ENCODE results near the gene TRIP11. TPM values are rescaled to one million over a fixed set of nuclear protein-coding genes. Genes with fewer than 3 reads are reported as not detected.
A peak's percentile ranks its signal among the peaks of the same experiment; 100 is the strongest.

The TRIP11 gene
- total and polyA plus RNA-seq, 2 of the 13 experiments (the other 11 are each of a cell fraction or from before 2014, with no cell fraction given) = 10.9 to 32.8 TPM

DNA sequence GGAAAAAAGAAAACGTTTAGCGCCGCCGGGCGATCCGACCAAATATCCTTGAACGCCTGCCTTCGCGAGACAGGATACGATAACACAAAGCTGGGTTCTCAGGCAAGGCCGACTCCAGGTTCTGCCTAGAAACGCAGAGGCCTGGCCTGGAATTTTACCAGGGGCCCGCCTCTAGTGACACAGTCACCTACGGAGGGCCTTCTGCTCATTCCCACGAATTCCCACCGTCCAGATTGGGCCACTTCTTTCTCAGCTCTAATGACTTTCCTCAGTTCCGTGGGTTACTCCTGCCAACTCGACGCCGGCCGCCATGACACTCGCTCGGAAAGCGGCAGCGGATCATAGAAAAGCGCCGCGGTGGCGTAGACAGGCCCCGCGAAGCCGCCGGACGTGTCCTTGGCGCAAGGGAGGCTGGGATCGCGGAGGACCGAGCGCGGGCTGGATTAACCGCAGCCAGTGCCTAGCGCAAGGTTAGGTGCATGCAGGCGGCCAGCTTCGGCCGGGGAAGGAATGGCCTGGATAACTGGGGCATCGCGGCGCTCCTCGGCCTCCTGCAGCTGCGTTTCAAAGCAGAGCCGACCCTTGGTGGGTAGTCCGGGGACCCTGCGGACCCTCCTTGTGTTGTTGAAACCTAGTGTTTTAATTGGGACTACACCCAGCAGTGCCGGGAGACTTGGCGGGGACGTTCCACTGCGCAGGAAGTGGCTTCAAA lies at the start of gene TRIP11 (continued):
- TF ChIP-seq, protein P1, sequence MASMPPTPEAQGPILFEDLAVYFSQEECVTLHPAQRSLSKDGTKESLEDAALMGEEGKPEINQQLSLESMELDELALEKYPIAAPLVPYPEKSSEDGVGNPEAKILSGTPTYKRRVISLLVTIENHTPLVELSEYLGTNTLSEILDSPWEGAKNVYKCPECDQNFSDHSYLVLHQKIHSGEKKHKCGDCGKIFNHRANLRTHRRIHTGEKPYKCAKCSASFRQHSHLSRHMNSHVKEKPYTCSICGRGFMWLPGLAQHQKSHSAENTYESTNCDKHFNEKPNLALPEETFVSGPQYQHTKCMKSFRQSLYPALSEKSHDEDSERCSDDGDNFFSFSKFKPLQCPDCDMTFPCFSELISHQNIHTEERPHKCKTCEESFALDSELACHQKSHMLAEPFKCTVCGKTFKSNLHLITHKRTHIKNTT (CRISPR knock-in tag; IDR thresholded peaks at IDR 0.05) = no peak
- TF ChIP-seq ZNF20 (CRISPR knock-in tag; IDR thresholded peaks at IDR 0.05) = no peak
- TF ChIP-seq ERF (CRISPR knock-in tag; IDR thresholded peaks at IDR 0.05) = peak; percentile 76
- TF ChIP-seq, protein P2, sequence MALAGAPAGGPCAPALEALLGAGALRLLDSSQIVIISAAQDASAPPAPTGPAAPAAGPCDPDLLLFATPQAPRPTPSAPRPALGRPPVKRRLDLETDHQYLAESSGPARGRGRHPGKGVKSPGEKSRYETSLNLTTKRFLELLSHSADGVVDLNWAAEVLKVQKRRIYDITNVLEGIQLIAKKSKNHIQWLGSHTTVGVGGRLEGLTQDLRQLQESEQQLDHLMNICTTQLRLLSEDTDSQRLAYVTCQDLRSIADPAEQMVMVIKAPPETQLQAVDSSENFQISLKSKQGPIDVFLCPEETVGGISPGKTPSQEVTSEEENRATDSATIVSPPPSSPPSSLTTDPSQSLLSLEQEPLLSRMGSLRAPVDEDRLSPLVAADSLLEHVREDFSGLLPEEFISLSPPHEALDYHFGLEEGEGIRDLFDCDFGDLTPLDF (CRISPR knock-in tag; IDR thresholded peaks at IDR 0.05) = peak; percentile 81
- TF ChIP-seq, protein P3, sequence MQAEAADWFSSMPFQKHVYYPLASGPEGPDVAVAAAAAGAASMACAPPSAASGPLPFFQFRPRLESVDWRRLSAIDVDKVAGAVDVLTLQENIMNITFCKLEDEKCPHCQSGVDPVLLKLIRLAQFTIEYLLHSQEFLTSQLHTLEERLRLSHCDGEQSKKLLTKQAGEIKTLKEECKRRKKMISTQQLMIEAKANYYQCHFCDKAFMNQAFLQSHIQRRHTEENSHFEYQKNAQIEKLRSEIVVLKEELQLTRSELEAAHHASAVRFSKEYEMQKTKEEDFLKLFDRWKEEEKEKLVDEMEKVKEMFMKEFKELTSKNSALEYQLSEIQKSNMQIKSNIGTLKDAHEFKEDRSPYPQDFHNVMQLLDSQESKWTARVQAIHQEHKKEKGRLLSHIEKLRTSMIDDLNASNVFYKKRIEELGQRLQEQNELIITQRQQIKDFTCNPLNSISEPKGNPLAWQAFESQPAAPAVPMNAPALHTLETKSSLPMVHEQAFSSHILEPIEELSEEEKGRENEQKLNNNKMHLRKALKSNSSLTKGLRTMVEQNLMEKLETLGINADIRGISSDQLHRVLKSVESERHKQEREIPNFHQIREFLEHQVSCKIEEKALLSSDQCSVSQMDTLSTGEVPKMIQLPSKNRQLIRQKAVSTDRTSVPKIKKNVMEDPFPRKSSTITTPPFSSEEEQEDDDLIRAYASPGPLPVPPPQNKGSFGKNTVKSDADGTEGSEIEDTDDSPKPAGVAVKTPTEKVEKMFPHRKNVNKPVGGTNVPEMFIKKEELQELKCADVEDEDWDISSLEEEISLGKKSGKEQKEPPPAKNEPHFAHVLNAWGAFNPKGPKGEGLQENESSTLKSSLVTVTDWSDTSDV (CRISPR knock-in tag; IDR thresholded peaks at IDR 0.05) = no peak
- TF ChIP-seq CENPX (CRISPR knock-in tag; IDR thresholded peaks at IDR 0.05) = no peak
- 0 out of 4 replicates have a peak, but pooled peaks of 1 of the 2 experiments have one; percentile 39 for TF ChIP-seq EP300 (IDR thresholded peaks at IDR 0.05; ENCODE audit: low read depth in 2 of 2, low read length in 2 of 2)
- TF ChIP-seq EP300 (CRISPR knock-in tag; IDR thresholded peaks at IDR 0.05; ENCODE audit: borderline replicate concordance) = no peak
- TF ChIP-seq SRY (CRISPR knock-in tag; IDR thresholded peaks at IDR 0.05) = peak; percentile 92
- peak; percentile 71; the same call in 1 of the 2 replicates for TF ChIP-seq MEIS2 (CRISPR knock-in tag; IDR thresholded peaks at IDR 0.05)
- no peak for TF ChIP-seq CBX1 (IDR thresholded peaks at IDR 0.05; ENCODE audit: low read depth)
- TF ChIP-seq MXI1 (IDR thresholded peaks at IDR 0.05; ENCODE audit: borderline replicate concordance, low read depth, low read length) = peak; percentile 67; the same call in 1 of the 3 replicates
- TF ChIP-seq, protein P4, sequence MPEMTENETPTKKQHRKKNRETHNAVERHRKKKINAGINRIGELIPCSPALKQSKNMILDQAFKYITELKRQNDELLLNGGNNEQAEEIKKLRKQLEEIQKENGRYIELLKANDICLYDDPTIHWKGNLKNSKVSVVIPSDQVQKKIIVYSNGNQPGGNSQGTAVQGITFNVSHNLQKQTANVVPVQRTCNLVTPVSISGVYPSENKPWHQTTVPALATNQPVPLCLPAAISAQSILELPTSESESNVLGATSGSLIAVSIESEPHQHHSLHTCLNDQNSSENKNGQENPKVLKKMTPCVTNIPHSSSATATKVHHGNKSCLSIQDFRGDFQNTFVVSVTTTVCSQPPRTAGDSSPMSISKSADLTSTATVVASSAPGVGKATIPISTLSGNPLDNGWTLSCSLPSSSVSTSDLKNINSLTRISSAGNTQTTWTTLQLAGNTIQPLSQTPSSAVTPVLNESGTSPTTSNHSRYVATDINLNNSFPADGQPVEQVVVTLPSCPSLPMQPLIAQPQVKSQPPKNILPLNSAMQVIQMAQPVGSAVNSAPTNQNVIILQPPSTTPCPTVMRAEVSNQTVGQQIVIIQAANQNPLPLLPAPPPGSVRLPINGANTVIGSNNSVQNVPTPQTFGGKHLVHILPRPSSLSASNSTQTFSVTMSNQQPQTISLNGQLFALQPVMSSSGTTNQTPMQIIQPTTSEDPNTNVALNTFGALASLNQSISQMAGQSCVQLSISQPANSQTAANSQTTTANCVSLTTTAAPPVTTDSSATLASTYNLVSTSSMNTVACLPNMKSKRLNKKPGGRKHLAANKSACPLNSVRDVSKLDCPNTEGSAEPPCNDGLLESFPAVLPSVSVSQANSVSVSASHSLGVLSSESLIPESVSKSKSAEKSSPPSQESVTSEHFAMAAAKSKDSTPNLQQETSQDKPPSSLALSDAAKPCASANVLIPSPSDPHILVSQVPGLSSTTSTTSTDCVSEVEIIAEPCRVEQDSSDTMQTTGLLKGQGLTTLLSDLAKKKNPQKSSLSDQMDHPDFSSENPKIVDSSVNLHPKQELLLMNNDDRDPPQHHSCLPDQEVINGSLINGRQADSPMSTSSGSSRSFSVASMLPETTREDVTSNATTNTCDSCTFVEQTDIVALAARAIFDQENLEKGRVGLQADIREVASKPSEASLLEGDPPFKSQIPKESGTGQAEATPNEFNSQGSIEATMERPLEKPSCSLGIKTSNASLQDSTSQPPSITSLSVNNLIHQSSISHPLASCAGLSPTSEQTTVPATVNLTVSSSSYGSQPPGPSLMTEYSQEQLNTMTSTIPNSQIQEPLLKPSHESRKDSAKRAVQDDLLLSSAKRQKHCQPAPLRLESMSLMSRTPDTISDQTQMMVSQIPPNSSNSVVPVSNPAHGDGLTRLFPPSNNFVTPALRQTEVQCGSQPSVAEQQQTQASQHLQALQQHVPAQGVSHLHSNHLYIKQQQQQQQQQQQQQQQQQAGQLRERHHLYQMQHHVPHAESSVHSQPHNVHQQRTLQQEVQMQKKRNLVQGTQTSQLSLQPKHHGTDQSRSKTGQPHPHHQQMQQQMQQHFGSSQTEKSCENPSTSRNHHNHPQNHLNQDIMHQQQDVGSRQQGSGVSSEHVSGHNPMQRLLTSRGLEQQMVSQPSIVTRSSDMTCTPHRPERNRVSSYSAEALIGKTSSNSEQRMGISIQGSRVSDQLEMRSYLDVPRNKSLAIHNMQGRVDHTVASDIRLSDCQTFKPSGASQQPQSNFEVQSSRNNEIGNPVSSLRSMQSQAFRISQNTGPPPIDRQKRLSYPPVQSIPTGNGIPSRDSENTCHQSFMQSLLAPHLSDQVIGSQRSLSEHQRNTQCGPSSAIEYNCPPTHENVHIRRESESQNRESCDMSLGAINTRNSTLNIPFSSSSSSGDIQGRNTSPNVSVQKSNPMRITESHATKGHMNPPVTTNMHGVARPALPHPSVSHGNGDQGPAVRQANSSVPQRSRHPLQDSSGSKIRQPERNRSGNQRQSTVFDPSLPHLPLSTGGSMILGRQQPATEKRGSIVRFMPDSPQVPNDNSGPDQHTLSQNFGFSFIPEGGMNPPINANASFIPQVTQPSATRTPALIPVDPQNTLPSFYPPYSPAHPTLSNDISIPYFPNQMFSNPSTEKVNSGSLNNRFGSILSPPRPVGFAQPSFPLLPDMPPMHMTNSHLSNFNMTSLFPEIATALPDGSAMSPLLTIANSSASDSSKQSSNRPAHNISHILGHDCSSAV (CRISPR knock-in tag; IDR thresholded peaks at IDR 0.05; ENCODE audit: borderline replicate concordance) = no peak
- TF ChIP-seq ZNF572 (CRISPR knock-in tag; IDR thresholded peaks at IDR 0.05) = no peak
- no peak for TF ChIP-seq ZNF224 (CRISPR knock-in tag; IDR thresholded peaks at IDR 0.05)
- no peak for TF ChIP-seq ZNF652 (CRISPR knock-in tag; IDR thresholded peaks at IDR 0.05; ENCODE audit: borderline replicate concordance, low read depth)

Measured in HepG2 (cell line).